ENCODE data around the gene PCDHGC5.

PCDHGC5 gene

DNA sequence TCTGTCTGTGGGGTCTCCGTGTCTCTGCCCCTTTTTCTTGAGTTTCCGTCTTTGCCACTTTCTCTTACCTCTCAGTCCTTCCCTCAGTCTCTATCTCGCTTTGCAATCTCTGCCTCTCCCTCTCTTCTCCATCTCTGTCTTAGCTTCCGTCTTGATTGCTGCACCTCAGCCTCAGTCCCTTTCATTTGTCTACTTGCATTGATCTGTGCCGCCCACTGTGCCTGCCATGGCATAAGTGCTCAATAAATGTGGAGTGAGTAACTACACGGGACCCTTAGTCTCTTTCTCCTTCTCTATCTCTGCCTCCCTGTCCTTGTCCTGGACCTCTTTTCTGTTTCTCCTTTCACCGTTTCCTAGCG is 6.6 kb downstream of the PCDHGC5 start:
- H3K9me3 ChIP-seq (ENCODE audit: control extremely low read depth in 1 of 5, control insufficient read depth in 4 of 5, insufficient read depth in 2 of 5, low read depth in 1 of 5, low read length in 4 of 5), result no peaks in the 10 kb centered on the region
- POLR2A ChIA-PET, result no interaction called here
- H3K4me1 ChIP-seq (ENCODE audit: control extremely low read depth in 1 of 4, control insufficient read depth in 4 of 4, insufficient read depth in 4 of 4, low read length in 3 of 4), result peaks cover 0 to 23% (median 13%) of the 10 kb centered on the region in 4 experiments
- WGBS (ENCODE audit: insufficient coverage), result 81% methylated on average over 8 of the region's 8 CpGs
- no peak for DNase-seq
- no peaks in the 10 kb centered on the region for H3K36me3 ChIP-seq (ENCODE audit: control insufficient read depth in 4 of 4, insufficient read depth in 4 of 4, low read length in 3 of 4)
- H3K4me3 ChIP-seq (ENCODE audit: control insufficient read depth in 1 of 7, extremely low read depth in 1 of 7, insufficient read depth in 4 of 7, low read depth in 2 of 7, low read length in 6 of 7), result no peak overlapping the region
- CTCF ChIA-PET, result interaction anchor here (1.6 to 1.8 kb wide), 3 partner anchors 9 to 28 kb away, joined by 4 to 8 read pairs (median 6); no protein-coding TSS in a partner anchor
- no peak overlapping the region for H3K27ac ChIP-seq (ENCODE audit: insufficient read depth in 1 of 2, low read depth in 1 of 2, low read length in 2 of 2, poor library complexity in 1 of 2, severe bottlenecking in 2 of 2)
- H3K27me3 ChIP-seq (replicated peaks in 2 of 5; ENCODE audit: control insufficient read depth in 4 of 5, insufficient read depth in 5 of 5, low read length in 4 of 5), result peaks cover 7 to 65% (median 43%) of the 10 kb centered on the region in 5 experiments

DNA sequence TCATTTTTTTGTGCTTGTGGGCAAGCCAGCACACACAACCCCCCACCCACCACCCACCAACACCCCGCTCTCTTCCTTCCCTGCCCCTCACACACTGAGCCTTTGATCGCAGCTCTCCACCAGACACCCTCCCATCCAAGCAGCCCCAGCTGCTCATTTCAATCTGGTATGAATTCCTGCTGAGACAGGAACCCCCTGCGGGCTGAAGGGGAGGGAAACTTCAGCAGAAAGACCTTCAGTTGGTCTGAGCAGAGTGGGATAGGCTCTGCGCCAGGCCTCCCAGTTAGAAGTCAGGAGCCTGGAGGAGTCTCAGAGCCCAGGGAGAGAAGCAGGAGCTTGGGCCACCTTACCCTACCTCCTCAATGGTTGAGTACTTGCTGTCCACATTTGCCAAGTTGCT is 7.2 kb downstream of the PCDHGC5 start:
- 100% methylated on average over 2 of the region's 4 CpGs for WGBS (ENCODE audit: insufficient coverage)
- H3K36me3 ChIP-seq (ENCODE audit: control insufficient read depth in 4 of 4, insufficient read depth in 4 of 4, low read length in 3 of 4), result no peaks in the 10 kb centered on the region
- no peak for DNase-seq
- peaks cover 7 to 59% (median 36%) of the 10 kb centered on the region in 5 experiments for H3K27me3 ChIP-seq (replicated peaks in 2 of 5; ENCODE audit: control insufficient read depth in 4 of 5, insufficient read depth in 5 of 5, low read length in 4 of 5)
- ChIA-PET POLR2A (no interaction called here), CTCF (interaction anchor here (1.6 to 1.8 kb wide), 3 partner anchors 10 to 28 kb away, joined by 4 to 8 read pairs (median 6); no protein-coding TSS in a partner anchor)
- no peaks in the 10 kb centered on the region for H3K9me3 ChIP-seq (ENCODE audit: control extremely low read depth in 1 of 5, control insufficient read depth in 4 of 5, insufficient read depth in 2 of 5, low read depth in 1 of 5, low read length in 4 of 5)
- H3K4me3 ChIP-seq (ENCODE audit: control insufficient read depth in 1 of 7, extremely low read depth in 1 of 7, insufficient read depth in 4 of 7, low read depth in 2 of 7, low read length in 6 of 7), result no peak overlapping the region
- peaks cover 0 to 21% (median 13%) of the 10 kb centered on the region in 4 experiments for H3K4me1 ChIP-seq (ENCODE audit: control extremely low read depth in 1 of 4, control insufficient read depth in 4 of 4, insufficient read depth in 4 of 4, low read length in 3 of 4)
- H3K27ac ChIP-seq (ENCODE audit: insufficient read depth in 1 of 2, low read depth in 1 of 2, low read length in 2 of 2, poor library complexity in 1 of 2, severe bottlenecking in 2 of 2), result no peak overlapping the region

DNA sequence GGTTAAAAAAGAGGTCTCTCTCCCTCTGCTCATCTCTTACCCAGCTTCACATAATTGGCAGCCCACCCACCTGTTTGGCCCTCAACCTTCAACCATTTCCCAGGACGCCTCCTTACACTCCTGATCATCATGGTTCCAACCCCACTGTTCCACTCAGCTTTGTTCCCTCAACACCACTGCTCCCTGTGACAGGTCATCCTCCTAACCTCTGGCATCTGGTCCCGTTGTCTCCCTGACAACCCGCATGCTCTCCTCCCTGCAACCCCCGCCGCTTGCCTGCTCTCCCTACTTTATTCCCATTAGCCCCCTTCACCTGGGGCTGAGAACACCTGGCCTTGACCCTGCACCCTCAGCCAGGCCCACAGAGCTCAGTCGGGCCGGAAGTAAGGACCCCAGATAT is 12.9 kb downstream of the PCDHGC5 start:
- POLR2A ChIA-PET, result no interaction called here
- Histone ChIP-seq H3K4me1 (ENCODE audit: control extremely low read depth in 1 of 4, control insufficient read depth in 4 of 4, insufficient read depth in 4 of 4, low read length in 3 of 4) (no peaks in the 10 kb centered on the region), H3K27ac (ENCODE audit: insufficient read depth in 1 of 2, low read depth in 1 of 2, low read length in 2 of 2, poor library complexity in 1 of 2, severe bottlenecking in 2 of 2) (no peak overlapping the region), H3K36me3 (ENCODE audit: control insufficient read depth in 4 of 4, insufficient read depth in 4 of 4, low read length in 3 of 4) (no peaks in the 10 kb centered on the region), H3K9me3 (ENCODE audit: control extremely low read depth in 1 of 5, control insufficient read depth in 4 of 5, insufficient read depth in 2 of 5, low read depth in 1 of 5, low read length in 4 of 5) (no peaks in the 10 kb centered on the region), H3K4me3 (ENCODE audit: control insufficient read depth in 1 of 7, extremely low read depth in 1 of 7, insufficient read depth in 4 of 7, low read depth in 2 of 7, low read length in 6 of 7) (no peak overlapping the region), H3K27me3 (replicated peaks in 2 of 5; ENCODE audit: control insufficient read depth in 4 of 5, insufficient read depth in 5 of 5, low read length in 4 of 5) (peaks cover 0 to 3% (median 0%) of the 10 kb centered on the region in 5 experiments)
- WGBS (ENCODE audit: insufficient coverage), result 100% methylated on average over 2 of the region's 7 CpGs
- CTCF ChIA-PET, result interaction anchor here (1.1 to 1.4 kb wide), 3 partner anchors 10 to 84 kb away, joined by 3 to 5 read pairs (median 3); partner anchors contain the start of gene PCDHGB7
- DNase-seq, result no peak

DNA sequence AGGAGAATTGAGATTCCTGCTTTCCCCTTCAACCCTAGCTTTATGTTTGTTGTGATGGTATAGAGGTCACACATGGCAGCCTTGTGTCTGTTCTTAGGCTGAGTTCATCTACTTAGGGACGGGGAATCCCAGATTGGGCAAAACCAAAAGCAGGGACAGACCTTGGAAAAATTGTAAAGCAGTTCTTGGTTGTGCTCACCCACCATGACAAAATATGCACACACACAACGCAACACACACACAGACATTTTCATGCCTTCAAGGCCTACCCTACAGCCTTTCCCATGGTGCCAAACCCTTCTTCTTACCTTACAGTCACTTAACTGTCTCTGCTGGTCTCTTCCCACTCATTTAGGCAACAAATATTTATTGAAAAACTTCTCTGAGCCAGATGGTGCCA is 14.8 kb downstream of the PCDHGC5 start:
- Histone ChIP-seq H3K9me3 (ENCODE audit: control extremely low read depth in 1 of 5, control insufficient read depth in 4 of 5, insufficient read depth in 2 of 5, low read depth in 1 of 5, low read length in 4 of 5) (no peaks in the 10 kb centered on the region), H3K4me1 (ENCODE audit: control extremely low read depth in 1 of 4, control insufficient read depth in 4 of 4, insufficient read depth in 4 of 4, low read length in 3 of 4) (peaks cover 0 to 3% (median 0%) of the 10 kb centered on the region in 4 experiments), H3K27me3 (replicated peaks in 2 of 5; ENCODE audit: control insufficient read depth in 4 of 5, insufficient read depth in 5 of 5, low read length in 4 of 5) (no peaks in the 10 kb centered on the region), H3K27ac (ENCODE audit: insufficient read depth in 1 of 2, low read depth in 1 of 2, low read length in 2 of 2, poor library complexity in 1 of 2, severe bottlenecking in 2 of 2) (no peak overlapping the region), H3K36me3 (ENCODE audit: control insufficient read depth in 4 of 4, insufficient read depth in 4 of 4, low read length in 3 of 4) (no peaks in the 10 kb centered on the region), H3K4me3 (ENCODE audit: control insufficient read depth in 1 of 7, extremely low read depth in 1 of 7, insufficient read depth in 4 of 7, low read depth in 2 of 7, low read length in 6 of 7) (no peak overlapping the region)
- 94% methylated on average over 1 of the region's 2 CpGs for WGBS (ENCODE audit: insufficient coverage)
- ChIA-PET POLR2A (no interaction called here), CTCF (interaction anchor here (1.0 to 3.1 kb wide), 3 partner anchors 14 to 82 kb away, joined by 3 to 6 read pairs (median 3); partner anchors contain the start of genes PCDHGA11 and PCDHGC5)
- DNase-seq, result no peak

DNA sequence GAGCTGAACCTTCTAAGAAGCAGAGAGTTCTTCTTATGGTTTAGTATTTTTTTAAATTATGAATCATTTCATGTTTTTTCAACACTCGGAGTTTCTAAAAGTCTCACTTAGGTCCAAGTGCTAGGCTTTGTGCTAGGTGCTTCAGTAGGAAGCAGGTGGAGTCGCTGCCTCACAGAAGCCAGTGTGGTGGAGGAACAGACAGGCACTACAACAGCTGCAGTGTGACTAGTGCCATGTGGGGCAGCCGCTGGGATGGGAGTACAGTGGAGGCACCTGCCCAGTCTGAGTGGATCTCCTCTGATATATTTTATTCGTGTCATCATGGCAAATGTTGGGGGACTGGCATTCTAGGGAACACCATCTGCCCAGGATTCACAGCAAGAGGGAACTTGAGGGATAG is 15.3 kb downstream of the PCDHGC5 start:
- Histone ChIP-seq H3K36me3 (ENCODE audit: control insufficient read depth in 4 of 4, insufficient read depth in 4 of 4, low read length in 3 of 4) (no peaks in the 10 kb centered on the region), H3K4me3 (ENCODE audit: control insufficient read depth in 1 of 7, extremely low read depth in 1 of 7, insufficient read depth in 4 of 7, low read depth in 2 of 7, low read length in 6 of 7) (no peak overlapping the region), H3K9me3 (ENCODE audit: control extremely low read depth in 1 of 5, control insufficient read depth in 4 of 5, insufficient read depth in 2 of 5, low read depth in 1 of 5, low read length in 4 of 5) (no peaks in the 10 kb centered on the region), H3K27me3 (replicated peaks in 2 of 5; ENCODE audit: control insufficient read depth in 4 of 5, insufficient read depth in 5 of 5, low read length in 4 of 5) (no peaks in the 10 kb centered on the region), H3K4me1 (ENCODE audit: control extremely low read depth in 1 of 4, control insufficient read depth in 4 of 4, insufficient read depth in 4 of 4, low read length in 3 of 4) (peaks cover 0 to 7% (median 2%) of the 10 kb centered on the region in 4 experiments), H3K27ac (ENCODE audit: insufficient read depth in 1 of 2, low read depth in 1 of 2, low read length in 2 of 2, poor library complexity in 1 of 2, severe bottlenecking in 2 of 2) (no peak overlapping the region)
- ChIA-PET CTCF (interaction anchor here (1.0 to 13.7 kb wide), 5 partner anchors 10 to 83 kb away, joined by 3 to 178 read pairs (median 6); partner anchors contain the start of genes PCDHGA11 and PCDHGC5), POLR2A (no interaction called here)
- WGBS (ENCODE audit: insufficient coverage), result 96% methylated on average over 3 of the region's 4 CpGs
- no peak for DNase-seq

DNA sequence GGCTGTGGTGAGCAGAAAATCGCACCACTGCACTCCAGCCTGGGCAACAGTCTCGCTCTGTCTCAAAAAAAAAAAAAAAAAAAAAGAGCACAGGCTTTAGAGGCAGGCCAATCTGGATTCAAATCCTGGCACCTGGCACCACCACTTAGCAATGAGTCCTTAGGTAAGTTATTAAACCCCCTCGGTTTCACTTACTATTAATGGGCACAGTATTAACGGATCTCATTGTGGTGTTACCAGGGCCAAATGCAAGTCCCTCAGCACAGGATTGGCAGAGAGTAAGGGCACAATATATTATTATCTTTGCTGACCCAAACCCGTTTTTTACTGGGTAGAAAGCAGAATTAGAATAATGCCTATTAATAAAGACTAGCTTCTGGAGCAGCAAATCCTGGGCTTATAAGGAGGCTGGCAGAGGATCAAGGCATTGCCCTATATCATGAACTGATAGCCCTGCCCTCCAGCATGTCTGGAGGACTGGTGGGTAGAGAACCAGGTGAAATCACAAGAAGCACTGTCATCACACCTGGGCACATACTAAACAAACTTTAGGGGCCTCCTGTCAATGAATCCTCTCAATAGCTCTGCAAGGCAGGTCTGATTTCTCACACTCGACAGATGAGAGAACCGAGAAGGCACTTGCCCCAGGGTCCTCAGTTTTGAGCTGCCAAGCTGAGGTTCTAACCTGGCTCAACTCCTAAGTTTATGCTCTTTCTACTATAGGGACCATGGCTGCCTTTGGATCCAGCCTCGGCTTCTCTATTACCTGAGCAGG is 17.7 kb downstream of the PCDHGC5 start:
- WGBS (ENCODE audit: insufficient coverage), result 94% methylated on average over 7 of the region's 8 CpGs
- POLR2A ChIA-PET, result interaction anchor here (0.6 kb wide), 1 partner anchor 34 kb away, joined by 3 read pairs; no protein-coding TSS in a partner anchor
- Histone ChIP-seq H3K9me3 (ENCODE audit: control extremely low read depth in 1 of 5, control insufficient read depth in 4 of 5, insufficient read depth in 2 of 5, low read depth in 1 of 5, low read length in 4 of 5) (no peaks in the 10 kb centered on the region), H3K27ac (ENCODE audit: insufficient read depth in 1 of 2, low read depth in 1 of 2, low read length in 2 of 2, poor library complexity in 1 of 2, severe bottlenecking in 2 of 2) (no peak overlapping the region), H3K4me1 (ENCODE audit: control extremely low read depth in 1 of 4, control insufficient read depth in 4 of 4, insufficient read depth in 4 of 4, low read length in 3 of 4) (peaks cover 0 to 8% (median 4%) of the 10 kb centered on the region in 4 experiments), H3K36me3 (ENCODE audit: control insufficient read depth in 4 of 4, insufficient read depth in 4 of 4, low read length in 3 of 4) (no peaks in the 10 kb centered on the region), H3K4me3 (ENCODE audit: control insufficient read depth in 1 of 7, extremely low read depth in 1 of 7, insufficient read depth in 4 of 7, low read depth in 2 of 7, low read length in 6 of 7) (no peak overlapping the region), H3K27me3 (replicated peaks in 2 of 5; ENCODE audit: control insufficient read depth in 4 of 5, insufficient read depth in 5 of 5, low read length in 4 of 5) (no peaks in the 10 kb centered on the region)
- no peak for DNase-seq
- CTCF ChIA-PET, result interaction anchor here (0.8 to 13.7 kb wide), 7 partner anchors 9 to 136 kb away, joined by 3 to 178 read pairs (median 5); partner anchors contain the start of genes PCDHGB3 and PCDHGC5

All from common myeloid progenitor, CD34-positive (primary cell).